OCI-LY3 (cell line): ENCODE results near the gene DEPDC1B.

Experiments used
- H2AFZ ChIP-seq: fragments of 200-600, 300-600 bp; shearing (Covaris generic); 2 replicates; pipeline ENCODE4 v1.6.0; 2014; ENCODE audit warnings: antibody characterized with exemption, low read depth, low read length
- H3K27ac ChIP-seq: fragments of 200-600, 300-600 bp; sonication (generic); 2 replicates; pipeline ENCODE4 v1.5.1; 2014; ENCODE audit warnings: mild to moderate bottlenecking, low read length, moderate library complexity, mixed read lengths
- H3K27me3 ChIP-seq: fragments of 200-600, 300-600 bp; sonication (generic); 2 replicates; pipeline ENCODE4 v1.6.1; 2014; ENCODE audit warnings: low read depth, low read length, mixed read lengths
- H3K36me3 ChIP-seq: fragments of 200-600, 300-600 bp; sonication (generic); replicated peaks from 2 replicates; pipeline ENCODE3; 2014; ENCODE audit warnings: low read depth, low read length, mixed read lengths
- H3K4me1 ChIP-seq: fragments of 300-600, 200-600 bp; sonication (generic); 2 replicates; pipeline ENCODE4 v1.6.1; 2014; ENCODE audit warnings: low read length, mixed read lengths
- H3K4me2 ChIP-seq: fragments of 200-600, 300-600 bp; sonication (generic); 2 replicates; pipeline ENCODE4 v1.6.1; 2014; ENCODE audit warnings: low read length, mixed read lengths
- H3K4me3 ChIP-seq: fragments of 300-600, 200-600 bp; sonication (generic); 2 replicates; pipeline ENCODE4 v1.5.1; 2014; ENCODE audit warnings: antibody characterized with exemption, mild to moderate bottlenecking, low read length, moderate library complexity
- H3K79me2 ChIP-seq: fragments of 300-600, 200-600 bp; shearing (Covaris generic); 2 replicates; pipeline ENCODE4 v1.6.1; 2014; ENCODE audit warnings: mild to moderate bottlenecking, low read length, mixed read lengths
- H3K9ac ChIP-seq: fragments of 300-600, 200-600 bp; shearing (Covaris generic); 2 replicates; pipeline ENCODE4 v1.6.0; 2014; ENCODE audit warnings: mild to moderate bottlenecking, low read length, moderate library complexity
- H3K9me3 ChIP-seq: fragments of 200-600, 300-600 bp; shearing (Covaris generic); 2 replicates; pipeline ENCODE4 v1.6.1; 2014; ENCODE audit warnings: low read length, mixed read lengths; ENCODE audit not compliant: insufficient read depth
- H4K20me1 ChIP-seq: fragments of 200-600, 300-600 bp; sonication (generic); 2 replicates; pipeline ENCODE4 v1.6.1; 2016; ENCODE audit warnings: low read length, mixed read lengths; ENCODE audit not compliant: insufficient read depth
- EZH2phosphoT487 ChIP-seq: fragments of 200-600 bp; shearing (Covaris generic); IDR thresholded peaks from 2 replicates; pipeline ENCODE4 v1.6.1; 2018; ENCODE audit warnings: antibody characterized with exemption, mixed run types, low read depth
- TF ChIP-seq, protein P1 (sequence below): fragments of 200-600, 300-600 bp; sonication (generic); IDR thresholded peaks from 2 replicates; pipeline ENCODE4 v1.5.1; 2014; ENCODE audit warnings: antibody characterized with exemption, low read length, low read depth

Gene DEPDC1B

GRCh38 chr5:60673334-60673733, 26.6 kb downstream of the DEPDC1B start:
- no peak for TF ChIP-seq EZH2phosphoT487
- TF ChIP-seq, protein P1, sequence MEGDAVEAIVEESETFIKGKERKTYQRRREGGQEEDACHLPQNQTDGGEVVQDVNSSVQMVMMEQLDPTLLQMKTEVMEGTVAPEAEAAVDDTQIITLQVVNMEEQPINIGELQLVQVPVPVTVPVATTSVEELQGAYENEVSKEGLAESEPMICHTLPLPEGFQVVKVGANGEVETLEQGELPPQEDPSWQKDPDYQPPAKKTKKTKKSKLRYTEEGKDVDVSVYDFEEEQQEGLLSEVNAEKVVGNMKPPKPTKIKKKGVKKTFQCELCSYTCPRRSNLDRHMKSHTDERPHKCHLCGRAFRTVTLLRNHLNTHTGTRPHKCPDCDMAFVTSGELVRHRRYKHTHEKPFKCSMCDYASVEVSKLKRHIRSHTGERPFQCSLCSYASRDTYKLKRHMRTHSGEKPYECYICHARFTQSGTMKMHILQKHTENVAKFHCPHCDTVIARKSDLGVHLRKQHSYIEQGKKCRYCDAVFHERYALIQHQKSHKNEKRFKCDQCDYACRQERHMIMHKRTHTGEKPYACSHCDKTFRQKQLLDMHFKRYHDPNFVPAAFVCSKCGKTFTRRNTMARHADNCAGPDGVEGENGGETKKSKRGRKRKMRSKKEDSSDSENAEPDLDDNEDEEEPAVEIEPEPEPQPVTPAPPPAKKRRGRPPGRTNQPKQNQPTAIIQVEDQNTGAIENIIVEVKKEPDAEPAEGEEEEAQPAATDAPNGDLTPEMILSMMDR = no peak
- no peak overlapping the region for H3K4me3 ChIP-seq
- no peak overlapping the region for H3K27ac ChIP-seq
- H3K27me3 ChIP-seq = no peaks in the 10 kb centered on the region
- H3K9ac ChIP-seq = no peak overlapping the region
- no peak overlapping the region for H3K4me2 ChIP-seq
- no peaks in the 10 kb centered on the region for H4K20me1 ChIP-seq
- H2AFZ ChIP-seq = no peak overlapping the region
- no peaks in the 10 kb centered on the region for H3K9me3 ChIP-seq
- H3K79me2 ChIP-seq = peaks cover 23% of the 10 kb centered on the region
- H3K36me3 ChIP-seq = no peaks in the 10 kb centered on the region
- no peaks in the 10 kb centered on the region for H3K4me1 ChIP-seq

DNA sequence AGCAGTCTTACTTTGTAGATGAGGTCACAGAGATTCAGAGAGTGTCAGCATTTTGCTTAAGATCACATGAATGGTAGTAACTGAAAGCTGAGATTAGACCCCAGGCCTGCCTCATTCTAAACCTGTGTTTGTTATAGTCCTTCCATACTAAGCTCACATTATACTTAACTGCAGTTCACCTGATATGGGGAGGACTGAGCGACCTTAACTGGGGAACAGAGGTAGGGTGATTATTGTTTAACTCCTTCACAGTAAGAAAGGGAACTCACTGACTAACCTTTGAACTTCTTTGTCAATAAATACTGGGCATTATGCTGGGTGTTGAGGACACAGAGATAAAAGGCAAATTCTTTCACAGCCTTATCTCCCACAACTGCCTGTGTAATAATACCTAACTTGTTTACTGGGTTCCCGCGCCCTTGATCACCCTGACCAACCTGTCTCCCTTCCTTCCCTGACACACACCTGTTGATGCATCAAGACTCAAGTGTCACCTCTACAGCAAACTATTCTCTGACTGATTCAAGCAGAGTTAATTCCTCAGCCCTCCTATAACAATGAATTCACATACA, 27.2 kb downstream of the DEPDC1B start:
- no peaks in the 10 kb centered on the region for H4K20me1 ChIP-seq
- H3K9ac ChIP-seq = no peak overlapping the region
- TF ChIP-seq, protein P1 = no peak
- TF ChIP-seq EZH2phosphoT487 = no peak
- H3K4me2 ChIP-seq = no peak overlapping the region
- peaks cover 23% of the 10 kb centered on the region for H3K79me2 ChIP-seq
- H3K9me3 ChIP-seq = no peaks in the 10 kb centered on the region
- H3K27me3 ChIP-seq = no peaks in the 10 kb centered on the region
- H2AFZ ChIP-seq = no peak overlapping the region
- H3K36me3 ChIP-seq = no peaks in the 10 kb centered on the region
- H3K4me1 ChIP-seq = no peaks in the 10 kb centered on the region
- no peak overlapping the region for H3K27ac ChIP-seq
- no peak overlapping the region for H3K4me3 ChIP-seq

DNA sequence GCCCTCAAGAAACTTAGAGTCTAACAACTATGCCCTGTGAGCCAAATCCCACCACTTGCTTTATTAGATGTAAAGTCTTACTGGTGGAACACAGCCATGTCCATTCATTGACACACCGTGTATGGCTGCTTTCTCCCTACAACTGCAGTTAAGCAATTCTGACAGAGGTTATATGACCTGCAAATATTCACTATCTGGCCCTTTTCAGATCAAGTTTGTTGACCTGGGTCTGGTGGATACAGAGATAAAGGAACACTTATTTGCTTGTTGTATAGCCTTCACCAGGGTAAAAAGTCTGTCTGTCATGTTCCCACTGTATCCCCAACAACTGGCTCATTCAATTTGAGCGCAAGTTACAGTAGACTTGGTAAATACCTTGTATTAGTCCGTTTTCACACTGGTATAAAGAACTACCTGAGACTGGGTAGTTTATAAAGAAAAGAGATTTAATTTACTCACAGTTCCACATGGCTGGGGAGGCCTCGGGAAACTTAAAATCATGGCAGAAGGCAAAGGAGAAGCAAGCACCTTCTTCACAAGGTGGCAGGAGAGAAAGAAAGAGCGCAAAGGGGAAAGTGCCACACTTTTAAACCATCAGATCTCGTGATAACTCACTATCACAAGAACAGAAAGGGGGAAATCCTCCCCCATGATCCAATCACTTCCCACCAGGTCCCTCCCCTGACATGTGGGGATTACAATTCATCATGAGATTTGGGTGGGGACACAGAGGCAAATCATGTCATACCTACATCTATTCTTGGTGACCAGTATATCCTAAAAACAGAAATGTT, 27.9 kb downstream of the DEPDC1B start:
- no peaks in the 10 kb centered on the region for H4K20me1 ChIP-seq
- H3K4me3 ChIP-seq = no peak overlapping the region
- H2AFZ ChIP-seq = no peak overlapping the region
- peaks cover 19% of the 10 kb centered on the region for H3K79me2 ChIP-seq
- H3K36me3 ChIP-seq = no peaks in the 10 kb centered on the region
- TF ChIP-seq, protein P1 = no peak
- TF ChIP-seq EZH2phosphoT487 = no peak
- H3K27me3 ChIP-seq = no peaks in the 10 kb centered on the region
- H3K9me3 ChIP-seq = no peaks in the 10 kb centered on the region
- no peak overlapping the region for H3K4me2 ChIP-seq
- H3K27ac ChIP-seq = no peak overlapping the region
- no peak overlapping the region for H3K9ac ChIP-seq
- H3K4me1 ChIP-seq = no peaks in the 10 kb centered on the region

GRCh38 chr5:60670749-60671148, 29.2 kb downstream of the DEPDC1B start:
- Histone ChIP-seq H3K4me2 (no peak overlapping the region), H2AFZ (no peak overlapping the region), H4K20me1 (no peaks in the 10 kb centered on the region), H3K36me3 (no peaks in the 10 kb centered on the region), H3K9me3 (no peaks in the 10 kb centered on the region), H3K27ac (no peak overlapping the region), H3K9ac (no peak overlapping the region), H3K4me3 (no peak overlapping the region), H3K79me2 (peaks cover 14% of the 10 kb centered on the region), H3K4me1 (no peaks in the 10 kb centered on the region), H3K27me3 (no peaks in the 10 kb centered on the region)
- TF ChIP-seq EZH2phosphoT487 = no peak
- TF ChIP-seq, protein P1 = no peak
